HepG2 (cell line): ENCODE measurements around the gene MPC1L. TPM values are rescaled to one million over a fixed set of nuclear protein-coding genes. Genes with fewer than 3 reads are reported as not detected.
A peak's percentile ranks its signal among the peaks of the same experiment; 100 is the strongest.

Experiments
- ATAC-seq: fragments of 200-7000 bp; cut with Tn5 transposase; 3 replicates; pipeline ENCODE4 v1.9.1; 2020; ENCODE audit warnings: mild to moderate bottlenecking, moderate library complexity
- BruUV-seq: library from RNA; stranded (reverse); fragments of 400-500 nt; replicated peaks from 2 replicates; lab custom pipeline; 2021; lab: Mats Ljungman, UMichigan
- CTCF ChIA-PET: fragments of 300-600 bp; formaldehyde crosslinking; extraction: SDS; loops from one replicate; lab custom pipeline; 2021; ENCODE audit warnings: low total read pairs, inconsistent platforms, low intra/inter-chr PET ratio; lab: Yijun Ruan, JAX
- POLR2A ChIA-PET: fragments of 350-600 bp; sonication (Branson Sonifier 250); formaldehyde crosslinking; loops from one replicate; lab custom pipeline; 2020; ENCODE audit warnings: antibody characterized with exemption, inconsistent platforms; lab: Yijun Ruan, JAX
- DNase-seq: peaks from one replicate; pipeline ENCODE4 v3.0.0-alpha.2; 2015; ENCODE audit warnings: low spot score
- FAIRE-seq: peaks from 3 replicates; lab custom pipeline; 2011; peaks lifted over from hg19 to GRCh38; lab: Jason Lieb, UNC
- H2AFZ ChIP-seq: one replicate; pipeline ENCODE4 v1.6.1; 2011; ENCODE audit warnings: low read length, inconsistent platforms
- H3K27ac ChIP-seq: fragments of 300-600 bp; 3 replicates; pipeline ENCODE4 v1.8.0; 2011; ENCODE audit warnings: mixed run types, mild to moderate bottlenecking, mixed read lengths, low read length, inconsistent platforms; ENCODE audit not compliant: insufficient read depth; ENCODE audit errors: extremely low read length
- H3K27me3 ChIP-seq, 2 experiments: fragments of 200-600 bp in 1 of 2; 2 replicates in 1 of 2; 3 replicates in 1 of 2; pipeline versions ENCODE4 v1.6.0 to v1.8.0; 2011; ENCODE audit warnings: low read length in 2 of 2, mild to moderate bottlenecking in 2 of 2, moderate library complexity in 2 of 2, inconsistent platforms in 1 of 2; ENCODE audit not compliant: insufficient read depth in 2 of 2, control insufficient read depth in 1 of 2
- H3K36me3 ChIP-seq, 2 experiments: fragments of 200-600 bp in 1 of 2; replicated peaks in 1 of 2; 2 replicates in 1 of 2; 3 replicates in 1 of 2; pipeline versions ENCODE4 v1.5.1 to v1.8.0; 2011; ENCODE audit warnings: low read length in 2 of 2, inconsistent platforms in 1 of 2; ENCODE audit not compliant: insufficient read depth in 2 of 2, control insufficient read depth in 1 of 2
- H3K4me1 ChIP-seq: 2 replicates; pipeline ENCODE4 v1.5.1; 2012; ENCODE audit warnings: low read length, inconsistent platforms; ENCODE audit not compliant: insufficient read depth
- H3K4me2 ChIP-seq: 2 replicates; pipeline ENCODE4 v1.6.0; 2011; ENCODE audit warnings: low read depth, low read length, inconsistent platforms
- H3K4me3 ChIP-seq, 3 experiments: fragments of 200-600 bp in 1 of 3; sonication (generic), shearing (Covaris generic) in 1 of 3; replicated peaks in 1 of 3; 2 replicates each; pipeline ENCODE4 v1.5.1; 2011 to 2016; ENCODE audit warnings: low read length in 3 of 3, inconsistent platforms in 2 of 3, low read depth in 2 of 3, mild to moderate bottlenecking in 2 of 3, control low read depth in 1 of 3, mixed read lengths in 1 of 3; ENCODE audit not compliant: insufficient read depth in 1 of 3
- H3K79me2 ChIP-seq: one replicate; pipeline ENCODE4 v1.6.1; 2011; ENCODE audit warnings: low read length, inconsistent platforms; ENCODE audit not compliant: insufficient read depth
- H3K9ac ChIP-seq: 2 replicates; pipeline ENCODE4 v1.6.0; 2011; ENCODE audit warnings: mild to moderate bottlenecking, low read depth, low read length, inconsistent platforms; ENCODE audit not compliant: insufficient read depth
- H3K9me3 ChIP-seq: 2 replicates; pipeline ENCODE4 v1.5.1; 2012; ENCODE audit warnings: mild to moderate bottlenecking, low read length
- H4K20me1 ChIP-seq: 2 replicates; pipeline ENCODE4 v1.6.0; 2011; ENCODE audit warnings: inconsistent platforms, mild to moderate bottlenecking, low read length, moderate library complexity; ENCODE audit not compliant: insufficient read depth
- IKZF1 ChIP-seq: fragments of 450-650 bp; IDR thresholded peaks from 2 replicates; pipeline ENCODE4 v1.7.1; 2016
- MAF1 ChIP-seq: sonication (generic); formaldehyde crosslinking; IDR thresholded peaks from 2 replicates; pipeline ENCODE4 v1.5.0; 2020; ENCODE audit warnings: missing genetic modification reagents, borderline replicate concordance
- NFYB ChIP-seq: sonication (generic); formaldehyde crosslinking; IDR thresholded peaks from 2 replicates; pipeline ENCODE4 v1.4.0; 2020; ENCODE audit warnings: missing genetic modification reagents
- NR2C2 ChIP-seq: sonication (generic); formaldehyde crosslinking; IDR thresholded peaks from 2 replicates; pipeline ENCODE4 v1.4.0; 2020; ENCODE audit warnings: missing genetic modification reagents, mild to moderate bottlenecking, moderate library complexity, borderline replicate concordance
- RELA ChIP-seq: sonication (generic); formaldehyde crosslinking; IDR thresholded peaks from 2 replicates; pipeline ENCODE4 v1.4.0; 2020; ENCODE audit warnings: missing genetic modification reagents
- RNF2 ChIP-seq: fragments of 450-650 bp; conservative IDR thresholded peaks from 2 replicates; pipeline ENCODE4 v1.6.1; 2016; ENCODE audit warnings: low read depth
- ZSCAN25 ChIP-seq: sonication (generic); formaldehyde crosslinking; IDR thresholded peaks from 2 replicates; pipeline ENCODE4 v1.8.0; 2022; ENCODE audit warnings: mild to moderate bottlenecking, missing genetic modification reagents
- WGBS: methylation state at CpG from one replicate; pipeline ENCODE4 v1.1.6; 2017; ENCODE audit warnings: low lambda C conversion rate; 5-methylcytosine and 5-hydroxymethylcytosine counted together
- in situ Hi-C: cut with HindIII; loops from 2 replicates; pipeline ENCODE4 v1.10.0; 2017; ENCODE audit warnings: low pct_unique_long_range_greater_than_20kb; ENCODE audit not compliant: extremely low pct_ligation_motif_present
- intact Hi-C: fragments of 100-400 bp; cut with micrococcal nuclease; formaldehyde crosslinking; loops from one replicate; pipeline ENCODE4 v1.10.0; 2022; ENCODE audit not compliant: unreplicated experiment
- polyA plus RNA-seq, 8 experiments: library from polyadenylated mRNA; depleted of rRNA in 3 of 8; stranded (reverse) in 7 of 8; unstranded in 1 of 8; fragments of >200 nt; fragmentation: Illumina TruSeq in 4 of 8; extraction: Trizol in 4 of 8; gene quantifications; 2 replicates each; pipeline versions ENCODE4 v1.2.1 to v1.2.3, GENCODE V29; 2011 to 2016; ENCODE audit warnings: low read depth in 4 of 8, missing spikeins in 1 of 8, mixed read lengths in 1 of 8; ENCODE audit not compliant: insufficient read depth in 1 of 8
- total RNA-seq, 5 experiments: library from RNA; depleted of rRNA; stranded (reverse); fragments of >200 nt; fragmentation: Illumina TruSeq; extraction: Trizol; gene quantifications; 2 replicates each; pipeline ENCODE4 v1.2.3, GENCODE V29; 2016; ENCODE audit warnings: low read depth in 1 of 5
- TF ChIP-seq, protein P1 (sequence below): sonication (generic); formaldehyde crosslinking; IDR thresholded peaks from 2 replicates; pipeline ENCODE4 v1.5.0; 2020; ENCODE audit warnings: mild to moderate bottlenecking, missing genetic modification reagents, borderline replicate concordance
- TF ChIP-seq, protein P2 (sequence below): sonication (generic); formaldehyde crosslinking; IDR thresholded peaks from 2 replicates; pipeline ENCODE4 v1.4.0; 2020; ENCODE audit warnings: mild to moderate bottlenecking, missing genetic modification reagents, borderline replicate concordance

MPC1L gene
- total and polyA plus RNA-seq, 2 of the 13 experiments (the other 11 are each of a cell fraction or from before 2014, with no cell fraction given), result not detected

DNA sequence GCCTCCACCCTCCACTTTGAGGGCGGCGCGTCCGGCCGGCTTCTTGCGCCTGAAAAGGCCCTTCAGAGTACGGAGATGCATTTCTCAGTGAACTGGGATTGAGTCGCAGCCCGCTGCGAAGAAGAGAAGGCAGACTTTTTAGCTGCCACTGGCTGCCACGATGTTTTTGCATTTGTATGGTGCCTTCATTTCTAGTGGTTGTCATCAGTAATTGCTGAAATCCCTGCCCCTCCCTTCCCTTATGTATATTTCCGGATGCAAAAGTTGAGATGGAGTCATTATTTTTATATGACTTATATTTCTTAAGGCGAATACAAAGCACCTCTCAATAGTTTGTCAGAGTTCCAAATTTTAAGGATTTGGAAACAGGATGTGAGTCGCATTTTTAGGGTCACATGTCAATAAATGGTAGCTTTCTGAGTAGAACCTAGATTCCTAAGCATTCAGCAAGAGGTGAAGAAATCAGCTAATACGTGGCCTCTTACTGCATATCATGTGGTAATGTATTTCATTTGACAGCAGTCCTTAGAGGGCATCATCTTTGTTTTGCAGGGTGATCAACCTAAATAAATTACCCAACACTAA lies 41.8 kb upstream of the MPC1L start:
- intact Hi-C loops (loop anchor here (10.0 kb wide), 1 partner anchor 63 kb away; the partner anchor contains the start of gene CXorf38), in situ Hi-C loops (no loop called here)
- DNase-seq (no peak), FAIRE-seq (no peak), ATAC-seq (no peak)
- ChIA-PET POLR2A (no interaction called here), CTCF (no interaction called here)
- WGBS, result 3% methylated on average over 4 of the region's 15 CpGs
- Histone ChIP-seq H3K27me3 (no peaks in the 10 kb centered on the region; a peak in 1 of 5 replicates), H3K4me1 (peaks cover 45% of the 10 kb centered on the region), H4K20me1 (no peaks in the 10 kb centered on the region), H3K4me2 (peak overlapping the region; percentile 71), H3K79me2 (peaks cover 21% of the 10 kb centered on the region), H3K36me3 (no peaks in the 10 kb centered on the region), H3K27ac (peak overlapping the region; percentile 26), H3K9ac (peak overlapping the region; percentile 73), H2AFZ (no peak overlapping the region), H3K4me3 (peak overlapping the region; percentile 65 to 83 (median 77)), H3K9me3 (no peaks in the 10 kb centered on the region)
- TSS peak; percentile 61 for BruUV-seq
- TF ChIP-seq RNF2, result no peak
- no peak for TF ChIP-seq IKZF1
- TF ChIP-seq MAF1 (CRISPR knock-in tag), result no peak
- TF ChIP-seq NR2C2 (CRISPR knock-in tag), result no peak
- no peak for TF ChIP-seq RELA (CRISPR knock-in tag)
- TF ChIP-seq, protein P1, sequence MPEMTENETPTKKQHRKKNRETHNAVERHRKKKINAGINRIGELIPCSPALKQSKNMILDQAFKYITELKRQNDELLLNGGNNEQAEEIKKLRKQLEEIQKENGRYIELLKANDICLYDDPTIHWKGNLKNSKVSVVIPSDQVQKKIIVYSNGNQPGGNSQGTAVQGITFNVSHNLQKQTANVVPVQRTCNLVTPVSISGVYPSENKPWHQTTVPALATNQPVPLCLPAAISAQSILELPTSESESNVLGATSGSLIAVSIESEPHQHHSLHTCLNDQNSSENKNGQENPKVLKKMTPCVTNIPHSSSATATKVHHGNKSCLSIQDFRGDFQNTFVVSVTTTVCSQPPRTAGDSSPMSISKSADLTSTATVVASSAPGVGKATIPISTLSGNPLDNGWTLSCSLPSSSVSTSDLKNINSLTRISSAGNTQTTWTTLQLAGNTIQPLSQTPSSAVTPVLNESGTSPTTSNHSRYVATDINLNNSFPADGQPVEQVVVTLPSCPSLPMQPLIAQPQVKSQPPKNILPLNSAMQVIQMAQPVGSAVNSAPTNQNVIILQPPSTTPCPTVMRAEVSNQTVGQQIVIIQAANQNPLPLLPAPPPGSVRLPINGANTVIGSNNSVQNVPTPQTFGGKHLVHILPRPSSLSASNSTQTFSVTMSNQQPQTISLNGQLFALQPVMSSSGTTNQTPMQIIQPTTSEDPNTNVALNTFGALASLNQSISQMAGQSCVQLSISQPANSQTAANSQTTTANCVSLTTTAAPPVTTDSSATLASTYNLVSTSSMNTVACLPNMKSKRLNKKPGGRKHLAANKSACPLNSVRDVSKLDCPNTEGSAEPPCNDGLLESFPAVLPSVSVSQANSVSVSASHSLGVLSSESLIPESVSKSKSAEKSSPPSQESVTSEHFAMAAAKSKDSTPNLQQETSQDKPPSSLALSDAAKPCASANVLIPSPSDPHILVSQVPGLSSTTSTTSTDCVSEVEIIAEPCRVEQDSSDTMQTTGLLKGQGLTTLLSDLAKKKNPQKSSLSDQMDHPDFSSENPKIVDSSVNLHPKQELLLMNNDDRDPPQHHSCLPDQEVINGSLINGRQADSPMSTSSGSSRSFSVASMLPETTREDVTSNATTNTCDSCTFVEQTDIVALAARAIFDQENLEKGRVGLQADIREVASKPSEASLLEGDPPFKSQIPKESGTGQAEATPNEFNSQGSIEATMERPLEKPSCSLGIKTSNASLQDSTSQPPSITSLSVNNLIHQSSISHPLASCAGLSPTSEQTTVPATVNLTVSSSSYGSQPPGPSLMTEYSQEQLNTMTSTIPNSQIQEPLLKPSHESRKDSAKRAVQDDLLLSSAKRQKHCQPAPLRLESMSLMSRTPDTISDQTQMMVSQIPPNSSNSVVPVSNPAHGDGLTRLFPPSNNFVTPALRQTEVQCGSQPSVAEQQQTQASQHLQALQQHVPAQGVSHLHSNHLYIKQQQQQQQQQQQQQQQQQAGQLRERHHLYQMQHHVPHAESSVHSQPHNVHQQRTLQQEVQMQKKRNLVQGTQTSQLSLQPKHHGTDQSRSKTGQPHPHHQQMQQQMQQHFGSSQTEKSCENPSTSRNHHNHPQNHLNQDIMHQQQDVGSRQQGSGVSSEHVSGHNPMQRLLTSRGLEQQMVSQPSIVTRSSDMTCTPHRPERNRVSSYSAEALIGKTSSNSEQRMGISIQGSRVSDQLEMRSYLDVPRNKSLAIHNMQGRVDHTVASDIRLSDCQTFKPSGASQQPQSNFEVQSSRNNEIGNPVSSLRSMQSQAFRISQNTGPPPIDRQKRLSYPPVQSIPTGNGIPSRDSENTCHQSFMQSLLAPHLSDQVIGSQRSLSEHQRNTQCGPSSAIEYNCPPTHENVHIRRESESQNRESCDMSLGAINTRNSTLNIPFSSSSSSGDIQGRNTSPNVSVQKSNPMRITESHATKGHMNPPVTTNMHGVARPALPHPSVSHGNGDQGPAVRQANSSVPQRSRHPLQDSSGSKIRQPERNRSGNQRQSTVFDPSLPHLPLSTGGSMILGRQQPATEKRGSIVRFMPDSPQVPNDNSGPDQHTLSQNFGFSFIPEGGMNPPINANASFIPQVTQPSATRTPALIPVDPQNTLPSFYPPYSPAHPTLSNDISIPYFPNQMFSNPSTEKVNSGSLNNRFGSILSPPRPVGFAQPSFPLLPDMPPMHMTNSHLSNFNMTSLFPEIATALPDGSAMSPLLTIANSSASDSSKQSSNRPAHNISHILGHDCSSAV (CRISPR knock-in tag), result no peak
- TF ChIP-seq, protein P2, sequence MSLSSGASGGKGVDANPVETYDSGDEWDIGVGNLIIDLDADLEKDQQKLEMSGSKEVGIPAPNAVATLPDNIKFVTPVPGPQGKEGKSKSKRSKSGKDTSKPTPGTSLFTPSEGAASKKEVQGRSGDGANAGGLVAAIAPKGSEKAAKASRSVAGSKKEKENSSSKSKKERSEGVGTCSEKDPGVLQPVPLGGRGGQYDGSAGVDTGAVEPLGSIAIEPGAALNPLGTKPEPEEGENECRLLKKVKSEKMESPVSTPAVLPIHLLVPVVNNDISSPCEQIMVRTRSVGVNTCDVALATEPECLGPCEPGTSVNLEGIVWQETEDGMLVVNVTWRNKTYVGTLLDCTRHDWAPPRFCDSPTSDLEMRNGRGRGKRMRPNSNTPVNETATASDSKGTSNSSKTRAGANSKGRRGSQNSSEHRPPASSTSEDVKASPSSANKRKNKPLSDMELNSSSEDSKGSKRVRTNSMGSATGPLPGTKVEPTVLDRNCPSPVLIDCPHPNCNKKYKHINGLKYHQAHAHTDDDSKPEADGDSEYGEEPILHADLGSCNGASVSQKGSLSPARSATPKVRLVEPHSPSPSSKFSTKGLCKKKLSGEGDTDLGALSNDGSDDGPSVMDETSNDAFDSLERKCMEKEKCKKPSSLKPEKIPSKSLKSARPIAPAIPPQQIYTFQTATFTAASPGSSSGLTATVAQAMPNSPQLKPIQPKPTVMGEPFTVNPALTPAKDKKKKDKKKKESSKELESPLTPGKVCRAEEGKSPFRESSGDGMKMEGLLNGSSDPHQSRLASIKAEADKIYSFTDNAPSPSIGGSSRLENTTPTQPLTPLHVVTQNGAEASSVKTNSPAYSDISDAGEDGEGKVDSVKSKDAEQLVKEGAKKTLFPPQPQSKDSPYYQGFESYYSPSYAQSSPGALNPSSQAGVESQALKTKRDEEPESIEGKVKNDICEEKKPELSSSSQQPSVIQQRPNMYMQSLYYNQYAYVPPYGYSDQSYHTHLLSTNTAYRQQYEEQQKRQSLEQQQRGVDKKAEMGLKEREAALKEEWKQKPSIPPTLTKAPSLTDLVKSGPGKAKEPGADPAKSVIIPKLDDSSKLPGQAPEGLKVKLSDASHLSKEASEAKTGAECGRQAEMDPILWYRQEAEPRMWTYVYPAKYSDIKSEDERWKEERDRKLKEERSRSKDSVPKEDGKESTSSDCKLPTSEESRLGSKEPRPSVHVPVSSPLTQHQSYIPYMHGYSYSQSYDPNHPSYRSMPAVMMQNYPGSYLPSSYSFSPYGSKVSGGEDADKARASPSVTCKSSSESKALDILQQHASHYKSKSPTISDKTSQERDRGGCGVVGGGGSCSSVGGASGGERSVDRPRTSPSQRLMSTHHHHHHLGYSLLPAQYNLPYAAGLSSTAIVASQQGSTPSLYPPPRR, result no peak
- no peak for TF ChIP-seq ZSCAN25
- no peak for TF ChIP-seq NFYB (CRISPR knock-in tag)
